Urinary bladder (tissue), 4 donors: ENCODE results near the gene PARD3B. TPM values are rescaled to one million over a fixed set of nuclear protein-coding genes. Genes with fewer than 3 reads are reported as not detected.

Experiments used
- DNase-seq: peaks from one replicate; pipeline ENCODE4 v3.0.0-alpha.2; 2015; ENCODE audit errors: extremely low spot score
- H3K27ac ChIP-seq: one replicate; pipeline ENCODE4 v1.5.1; 2013; ENCODE audit warnings: low read depth, mild to moderate bottlenecking, moderate library complexity
- H3K36me3 ChIP-seq: one replicate; pipeline ENCODE4 v1.6.1; 2013; ENCODE audit warnings: mild to moderate bottlenecking, moderate library complexity; ENCODE audit not compliant: insufficient read depth
- H3K4me1 ChIP-seq: one replicate; pipeline ENCODE4 v1.6.1; 2013; ENCODE audit warnings: mild to moderate bottlenecking, moderate library complexity; ENCODE audit not compliant: insufficient read depth
- H3K4me3 ChIP-seq: one replicate; pipeline ENCODE4 v1.5.1; 2013; ENCODE audit warnings: low read depth, low read length
- WGBS: extraction: QIAGEN DNeasy Blood & Tissue Kit; methylation state at CpG from one replicate; pipeline ENCODE4 v1.1.7; 2013; 5-methylcytosine and 5-hydroxymethylcytosine counted together
- polyA plus RNA-seq: library from polyadenylated mRNA; stranded (reverse); fragments of 200-250 nt; gene quantifications from one replicate; pipeline ENCODE4 v1.2.3, GENCODE V29; 2013
- total RNA-seq: library from RNA; depleted of rRNA; stranded (reverse); fragments of >200 nt; gene quantifications from one replicate; pipeline ENCODE4 v1.2.3, GENCODE V29; 2014
- donor health status: healthy with polysubstance abuse.
- donor health status: healthy.

The PARD3B gene
- total and polyA plus RNA-seq, 2 donors = 9.1 to 42.9 TPM

- Histone ChIP-seq H3K36me3 (no peaks in the 10 kb centered on the region), H3K4me1 (no peaks in the 10 kb centered on the region), H3K27ac (no peak overlapping the region), H3K4me3 (no peak overlapping the region)
- no peak for DNase-seq
- WGBS = 93% methylated on average over 9 of the region's 9 CpGs
Observed at GRCh38 chr2:204914708-204915107, 369.4 kb downstream of the PARD3B start.

GRCh38 chr2:204917089-204917701, 371.9 kb downstream of the PARD3B start:
- 95% methylated on average over 2 of the region's 2 CpGs for WGBS
- H3K4me1 ChIP-seq = no peaks in the 10 kb centered on the region
- H3K27ac ChIP-seq = no peak overlapping the region
- no peaks in the 10 kb centered on the region for H3K36me3 ChIP-seq
- no peak for DNase-seq
- no peak overlapping the region for H3K4me3 ChIP-seq

- 98% methylated on average over 2 of the region's 2 CpGs for WGBS
- Histone ChIP-seq H3K36me3 (no peaks in the 10 kb centered on the region), H3K27ac (no peak overlapping the region), H3K4me1 (no peaks in the 10 kb centered on the region), H3K4me3 (no peak overlapping the region)
- no peak for DNase-seq
Observed at GRCh38 chr2:204920776-204921175, 375.5 kb downstream of the PARD3B start.

GRCh38 chr2:204923957-204924356, 378.7 kb downstream of the PARD3B start:
- Histone ChIP-seq H3K4me1 (no peaks in the 10 kb centered on the region), H3K36me3 (no peaks in the 10 kb centered on the region), H3K4me3 (no peak overlapping the region), H3K27ac (no peak overlapping the region)
- no peak for DNase-seq

- Histone ChIP-seq H3K36me3 (no peaks in the 10 kb centered on the region), H3K27ac (no peak overlapping the region), H3K4me1 (no peaks in the 10 kb centered on the region), H3K4me3 (no peak overlapping the region)
- DNase-seq = no peak
Observed at GRCh38 chr2:204931562-204931961, 386.3 kb downstream of the PARD3B start.

GRCh38 chr2:204933735-204934374, 388.6 kb downstream of the PARD3B start:
- Histone ChIP-seq H3K27ac (no peak overlapping the region), H3K4me1 (no peaks in the 10 kb centered on the region), H3K36me3 (no peaks in the 10 kb centered on the region), H3K4me3 (no peak overlapping the region)
- 68% methylated on average over 1 of the region's 1 CpG for WGBS
- no peak for DNase-seq

GRCh38 chr2:204944927-204945326, 399.7 kb downstream of the PARD3B start:
- H3K27ac ChIP-seq = no peak overlapping the region
- H3K4me3 ChIP-seq = no peak overlapping the region
- 93% methylated on average over 3 of the region's 3 CpGs for WGBS
- H3K36me3 ChIP-seq = no peaks in the 10 kb centered on the region
- H3K4me1 ChIP-seq = no peaks in the 10 kb centered on the region
- DNase-seq = no peak

- Histone ChIP-seq H3K4me1 (no peaks in the 10 kb centered on the region), H3K4me3 (no peak overlapping the region), H3K27ac (no peak overlapping the region), H3K36me3 (no peaks in the 10 kb centered on the region)
- 81% methylated on average over 2 of the region's 2 CpGs for WGBS
- DNase-seq = no peak
Observed at GRCh38 chr2:204945376-204945775, 400.1 kb downstream of the PARD3B start.

- Histone ChIP-seq H3K4me1 (no peaks in the 10 kb centered on the region), H3K36me3 (no peaks in the 10 kb centered on the region), H3K4me3 (no peak overlapping the region), H3K27ac (no peak overlapping the region)
- DNase-seq = no peak
- WGBS = 98% methylated on average over 2 of the region's 2 CpGs
Observed at GRCh38 chr2:204946892-204947291, 401.6 kb downstream of the PARD3B start.

- H3K4me3 ChIP-seq = no peak overlapping the region
- H3K36me3 ChIP-seq = no peaks in the 10 kb centered on the region
- H3K4me1 ChIP-seq = no peaks in the 10 kb centered on the region
- no peak for DNase-seq
- 67% methylated on average over 1 of the region's 1 CpG for WGBS
- H3K27ac ChIP-seq = no peak overlapping the region
Observed at GRCh38 chr2:204947405-204947804, 402.1 kb downstream of the PARD3B start.

GRCh38 chr2:204948024-204948763, 402.9 kb downstream of the PARD3B start:
- Histone ChIP-seq H3K4me1 (no peaks in the 10 kb centered on the region), H3K27ac (no peak overlapping the region), H3K4me3 (no peak overlapping the region), H3K36me3 (no peaks in the 10 kb centered on the region)
- WGBS = 85% methylated on average over 3 of the region's 3 CpGs
- DNase-seq = no peak

GRCh38 chr2:204948822-204949221, 403.5 kb downstream of the PARD3B start:
- 93% methylated on average over 1 of the region's 1 CpG for WGBS
- Histone ChIP-seq H3K4me3 (no peak overlapping the region), H3K4me1 (no peaks in the 10 kb centered on the region), H3K36me3 (no peaks in the 10 kb centered on the region), H3K27ac (no peak overlapping the region)
- DNase-seq = no peak

- DNase-seq = no peak
- no peak overlapping the region for H3K27ac ChIP-seq
- no peaks in the 10 kb centered on the region for H3K4me1 ChIP-seq
- 94% methylated on average over 2 of the region's 2 CpGs for WGBS
- H3K4me3 ChIP-seq = no peak overlapping the region
- no peaks in the 10 kb centered on the region for H3K36me3 ChIP-seq
Observed at GRCh38 chr2:204950695-204951346, 405.5 kb downstream of the PARD3B start.

GRCh38 chr2:204958371-204958770, 413.1 kb downstream of the PARD3B start:
- Histone ChIP-seq H3K4me3 (no peak overlapping the region), H3K4me1 (no peaks in the 10 kb centered on the region), H3K36me3 (no peaks in the 10 kb centered on the region), H3K27ac (no peak overlapping the region)
- WGBS = 50% methylated on average over 1 of the region's 1 CpG
- DNase-seq = no peak
